ENCODE results near the gene SLC25A20.
"Not testable (repeated sequence)": the region's sequence is repeated elsewhere in the genome, so short reads cannot be mapped to it uniquely, and the experiment has no call there.

Gene SLC25A20
- 3.6 to 15.3 (median 13.2) reads per million in 4 donors for total RNA-seq

DNA sequence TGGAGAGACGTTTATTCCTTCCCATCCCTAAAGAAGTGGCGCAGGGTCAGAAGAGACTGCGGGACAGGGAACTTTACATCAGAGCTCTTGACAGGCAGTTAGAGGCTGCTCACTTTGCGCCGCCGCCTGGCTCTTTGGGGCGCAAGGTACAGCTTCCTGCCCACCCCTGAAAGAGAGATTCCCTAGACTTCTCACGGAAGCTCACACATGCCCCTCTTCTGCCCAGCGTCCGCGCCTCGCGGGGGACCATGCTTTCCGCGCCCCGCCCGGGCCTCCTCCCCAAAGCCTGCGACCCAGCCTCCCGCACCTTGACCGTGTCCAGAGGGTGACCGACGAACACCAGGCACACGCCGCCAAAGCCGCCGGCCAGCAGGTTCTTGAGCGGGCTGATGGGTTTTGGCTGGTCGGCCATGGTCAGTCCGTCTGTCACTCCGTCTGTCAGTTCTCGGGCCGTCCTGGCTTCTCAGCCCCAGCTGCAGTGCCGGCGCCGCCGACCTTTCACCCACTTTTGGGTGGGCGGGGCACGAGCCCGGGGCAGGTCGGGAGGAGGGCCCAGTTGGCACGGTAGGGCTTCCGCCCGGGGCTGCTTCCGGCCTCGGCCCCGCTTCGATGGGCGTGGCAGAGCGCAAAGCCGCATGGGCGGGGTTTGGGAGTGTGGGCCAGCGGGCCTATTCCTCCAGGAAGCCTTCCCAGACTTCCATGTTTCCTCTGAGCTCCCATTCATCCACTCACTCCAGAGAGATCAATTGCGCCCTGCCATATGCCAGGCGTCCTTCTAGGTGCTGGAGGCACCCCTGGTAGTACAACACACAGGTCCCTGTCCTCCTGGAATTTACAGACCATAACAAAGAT is at the start of gene SLC25A20:
SLC25A20 (minus strand) TSS at position 500 of the 852 bp plus-strand sequence; CDS start at position 412, 88 bp downstream.
- DNase-seq: peak; percentile 74 to 95 (median 82)

- DNase-seq: no peak
Observed at GRCh38 chr3:48945891-48946549, 47.3 kb upstream of the SLC25A20 start.

- DNase-seq: no peak
Observed at GRCh38 chr3:48945432-48945831, 46.8 kb upstream of the SLC25A20 start.

DNA sequence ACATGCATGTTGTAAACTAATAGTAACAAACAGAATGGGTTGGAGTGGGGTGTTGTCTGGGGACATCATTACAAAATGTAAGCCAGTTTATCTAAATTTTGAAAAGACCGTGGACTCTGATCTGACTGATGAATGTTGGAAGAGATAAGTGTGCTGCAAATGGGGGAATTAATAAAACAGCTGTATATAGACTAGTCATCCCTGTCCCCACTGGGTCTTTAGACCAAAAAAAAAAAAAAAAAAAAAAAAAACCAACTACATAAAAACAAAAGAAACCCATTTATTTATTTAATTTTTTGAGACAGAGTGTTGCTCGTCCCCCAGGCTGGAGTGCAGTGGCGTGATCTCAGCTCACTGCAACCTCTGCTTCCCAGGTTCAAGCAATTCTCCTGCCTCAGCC is 40.0 kb upstream of the SLC25A20 start:
- DNase-seq: no peak

DNA sequence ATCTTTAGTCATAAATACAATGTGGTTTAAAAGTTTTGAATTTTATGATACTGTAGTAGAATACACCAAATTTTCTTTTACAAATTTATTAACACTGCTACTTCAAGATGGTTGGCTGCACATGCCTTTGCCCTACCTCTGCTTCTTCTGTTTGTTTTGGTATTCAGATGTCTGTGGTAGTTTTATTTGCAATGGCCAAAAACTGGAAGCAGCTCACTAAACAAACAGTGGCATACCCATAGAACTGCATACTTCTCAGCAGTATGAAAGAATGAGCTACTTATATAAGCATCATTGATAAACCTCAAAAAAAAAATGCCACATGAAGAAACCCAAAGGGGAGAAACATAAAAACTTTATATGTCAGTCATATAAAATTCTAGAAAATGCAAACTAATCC is 39.5 kb upstream of the SLC25A20 start:
- no peak for DNase-seq

GRCh38 chr3:48935530-48935929 is 36.8 kb upstream of the SLC25A20 start:
- DNase-seq: no peak

GRCh38 chr3:48934333-48934991 is 35.8 kb upstream of the SLC25A20 start:
- DNase-seq: no peak

DNA sequence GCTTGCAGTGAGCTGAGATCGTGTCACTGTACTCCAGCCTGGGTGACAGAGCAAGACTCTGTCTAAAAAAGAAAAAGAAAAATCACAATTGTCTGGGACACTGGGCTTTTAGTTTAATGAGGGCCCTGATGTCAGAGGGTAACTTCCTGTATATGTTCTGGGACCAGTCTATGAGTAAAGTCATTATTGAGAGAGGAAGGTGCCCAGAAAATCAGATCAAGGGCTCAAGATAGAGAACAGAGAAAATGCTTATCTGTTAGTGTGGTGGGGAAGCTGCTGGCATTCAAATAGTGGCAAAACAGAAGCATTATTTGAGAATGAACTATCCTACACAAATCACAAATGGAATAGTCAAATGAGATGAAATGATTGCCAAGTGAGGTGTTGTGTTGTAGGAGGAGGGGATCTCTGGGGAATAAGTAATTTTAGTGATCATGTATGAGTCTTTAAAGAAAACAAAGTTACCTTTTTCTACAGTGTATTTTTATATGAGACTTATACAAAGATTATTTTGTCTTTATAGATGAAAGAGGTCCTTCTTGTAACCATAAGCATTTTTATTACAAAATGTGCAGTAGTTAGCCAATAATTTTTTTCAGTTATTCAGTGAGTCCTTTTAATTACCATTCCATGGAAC is 33.4 kb upstream of the SLC25A20 start:
- peak in 1 of 5 donors; percentile 41 for DNase-seq

DNA sequence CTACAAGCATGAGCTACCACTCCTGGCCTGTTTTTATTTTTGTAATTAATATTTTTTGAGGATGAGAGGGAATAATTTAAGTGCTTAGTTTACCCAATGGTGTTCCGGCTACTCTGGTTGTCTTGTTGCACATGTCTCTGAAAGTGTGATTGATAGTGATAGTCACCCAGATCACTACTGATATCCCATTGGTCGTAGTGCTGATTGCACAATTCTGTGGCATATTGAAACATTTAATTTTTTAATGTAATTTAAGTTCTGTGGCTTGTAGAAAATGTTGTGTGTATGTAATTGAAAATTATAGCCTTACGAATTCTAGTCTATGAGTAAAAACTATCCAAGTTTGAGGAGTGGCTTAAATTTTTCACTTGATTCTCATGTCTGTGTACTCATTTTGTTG is 31.9 kb upstream of the SLC25A20 start:
- no peak for DNase-seq

DNA sequence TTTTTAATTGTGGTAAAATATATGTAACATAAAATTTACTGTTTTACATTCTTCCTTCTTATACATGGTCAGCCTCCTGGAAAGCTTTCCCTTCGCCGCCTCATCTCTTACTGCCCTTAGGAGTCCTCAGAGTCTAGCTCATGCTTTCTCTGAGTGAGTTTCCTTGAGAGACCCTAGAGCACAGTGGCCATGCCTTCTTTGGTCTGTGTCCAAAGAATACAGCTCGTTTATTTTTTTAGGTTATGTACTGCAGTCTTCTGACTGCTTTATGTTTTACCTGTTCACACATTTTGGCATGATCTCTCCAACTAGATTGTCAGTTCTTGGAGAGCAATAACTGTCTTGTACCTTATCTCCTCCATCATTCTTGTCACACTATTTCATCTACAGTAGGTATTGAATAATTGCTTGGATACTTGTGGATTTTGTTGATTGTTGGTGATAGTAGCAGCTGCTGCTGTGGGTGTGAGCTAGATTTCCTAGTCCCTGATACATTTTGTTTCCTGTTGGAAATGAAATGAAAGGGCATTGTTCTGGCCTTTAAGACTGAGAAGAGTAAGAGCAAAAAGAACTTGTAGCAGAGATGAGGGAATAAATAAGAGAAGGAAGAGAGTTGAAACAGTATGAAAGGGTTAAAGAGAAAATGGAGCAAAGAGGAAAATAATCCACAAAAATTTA is 30.8 kb upstream of the SLC25A20 start:
- no peak for DNase-seq

- peak in 1 of 5 donors; percentile 32 for DNase-seq
Observed at GRCh38 chr3:48928679-48929078, 30.0 kb upstream of the SLC25A20 start.

- DNase-seq: peak in 1 of 5 donors; percentile 30
Observed at GRCh38 chr3:48927928-48928327, 29.2 kb upstream of the SLC25A20 start.

GRCh38 chr3:48926425-48927392 is 28.0 kb upstream of the SLC25A20 start:
- no peak for DNase-seq

DNA sequence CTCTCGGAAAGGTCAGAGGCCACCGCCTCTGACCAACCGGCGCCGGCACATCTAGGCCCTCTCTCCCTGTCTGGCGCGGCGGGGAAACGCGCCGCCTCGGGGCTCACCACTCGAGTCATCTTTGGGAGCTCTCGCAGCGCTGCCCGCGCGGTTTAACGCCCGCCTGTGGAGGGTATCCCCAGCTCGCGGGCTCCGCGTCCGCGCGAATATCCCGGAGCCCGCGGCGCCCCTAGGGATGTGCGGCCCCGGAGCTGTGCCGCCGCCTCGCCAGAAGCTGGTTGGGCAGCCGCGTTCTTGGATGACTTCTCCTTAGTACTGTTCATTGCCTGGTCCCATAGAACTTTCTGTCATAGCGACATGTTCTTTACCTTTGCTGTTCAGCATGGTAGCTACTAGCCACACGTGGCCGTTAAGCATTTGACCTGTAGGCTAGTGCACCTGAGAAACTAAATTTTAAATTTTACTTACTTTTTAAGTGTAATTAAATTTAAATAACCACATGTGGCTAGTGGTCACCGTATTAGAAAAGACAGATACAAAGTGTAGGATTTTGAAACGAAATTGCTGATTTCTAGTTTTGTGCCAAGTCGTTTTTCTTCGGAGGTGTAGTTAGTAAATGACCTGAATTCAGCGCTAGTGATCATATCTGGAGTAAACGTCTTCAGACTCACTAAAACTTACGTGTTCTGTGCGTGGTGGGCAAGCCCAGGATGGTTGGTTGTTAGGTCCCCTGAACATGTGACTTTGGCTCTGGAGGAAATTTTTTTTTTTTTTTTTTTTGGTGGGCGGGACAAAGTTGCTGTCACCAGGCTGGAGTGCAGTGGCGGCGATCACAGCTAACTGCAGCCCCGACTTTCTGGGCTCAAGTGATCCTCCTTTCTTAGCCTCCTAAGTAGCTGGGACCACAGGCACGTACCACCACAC is 20.8 kb upstream of the SLC25A20 start:
- DNase-seq: peak; percentile 20 to 78 (median 44)

DNA sequence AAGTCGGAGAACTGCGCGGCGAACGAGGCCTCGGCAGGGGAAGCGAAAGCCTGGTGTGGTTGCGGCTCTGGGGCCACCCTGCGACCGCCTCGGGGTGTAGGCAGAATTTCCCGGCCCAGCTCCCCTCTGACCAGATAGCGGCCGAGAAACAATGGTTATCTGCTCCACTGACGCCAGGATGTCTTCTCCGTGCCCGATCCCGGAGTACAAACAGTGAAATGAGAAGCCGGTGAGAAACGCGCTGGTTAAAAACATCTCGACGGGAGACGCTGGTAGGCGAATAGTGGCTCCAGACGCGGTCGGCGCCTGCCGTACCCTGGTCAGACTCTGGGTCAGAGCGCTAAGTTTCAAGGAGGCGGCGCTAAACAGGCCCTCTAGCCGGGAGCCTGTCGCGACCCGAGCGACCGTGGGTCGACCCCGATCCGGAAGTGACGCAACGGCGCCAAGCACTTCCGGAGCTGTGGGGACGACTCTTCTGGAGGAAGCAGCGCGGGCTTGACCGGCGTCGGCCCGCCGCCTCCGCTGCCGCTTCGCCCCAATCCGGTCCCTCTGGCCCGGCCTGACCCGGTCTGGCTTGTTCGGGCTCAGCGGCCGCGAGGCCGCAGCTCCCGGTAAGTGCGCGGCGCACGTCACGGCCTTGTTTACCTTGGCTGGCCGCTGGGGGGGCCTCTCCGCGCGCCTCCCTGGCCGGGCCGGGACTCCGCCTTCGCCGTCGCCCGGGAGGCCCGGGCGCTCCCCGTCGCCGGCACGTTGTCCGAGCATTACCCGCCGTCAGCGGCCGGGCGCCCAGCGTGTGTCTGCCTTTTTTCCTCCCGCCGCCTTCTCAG is 19.9 kb upstream of the SLC25A20 start, which contains the start of gene ARIH2:
ARIH2 (plus strand) TSS at position 455 of the 827 bp plus-strand sequence. CDS start 8,717 bp downstream, outside the sequence.
- peak; percentile 80 to 94 (median 84) for DNase-seq

GRCh38 chr3:48915296-48915695 is 16.6 kb upstream of the SLC25A20 start:
- DNase-seq: no peak

DNA sequence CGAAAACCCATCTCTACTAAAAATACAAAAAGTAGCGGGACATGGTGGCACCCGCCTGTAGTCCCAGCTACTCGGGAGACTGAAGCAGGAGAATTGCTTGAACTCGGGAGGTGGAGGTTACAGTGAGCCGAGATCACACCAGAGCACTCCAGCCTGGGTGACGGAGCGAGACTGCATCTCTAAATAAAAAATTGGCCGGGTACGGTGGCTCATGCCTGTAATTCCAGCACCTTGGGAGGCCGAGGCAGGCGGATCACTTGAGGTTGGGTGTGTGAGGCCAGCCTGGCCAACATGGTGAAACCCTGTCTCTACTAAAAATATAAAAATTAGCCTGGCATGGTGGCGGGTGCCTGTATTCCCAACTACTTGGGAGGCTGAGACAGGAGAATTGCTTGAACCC is 8.3 kb upstream of the SLC25A20 start:
- DNase-seq: not testable (repeated sequence)

- DNase-seq: peak in 2 of 5 donors; percentile 19 to 81
Observed at GRCh38 chr3:48899273-48899672, 591 bp upstream of the SLC25A20 start.
